Measurements from ENCODE around the gene RC3H2.
"Not testable (repeated sequence)": the region's sequence is repeated elsewhere in the genome, so short reads cannot be mapped to it uniquely, and the experiment has no call there.

RC3H2 gene

DNA sequence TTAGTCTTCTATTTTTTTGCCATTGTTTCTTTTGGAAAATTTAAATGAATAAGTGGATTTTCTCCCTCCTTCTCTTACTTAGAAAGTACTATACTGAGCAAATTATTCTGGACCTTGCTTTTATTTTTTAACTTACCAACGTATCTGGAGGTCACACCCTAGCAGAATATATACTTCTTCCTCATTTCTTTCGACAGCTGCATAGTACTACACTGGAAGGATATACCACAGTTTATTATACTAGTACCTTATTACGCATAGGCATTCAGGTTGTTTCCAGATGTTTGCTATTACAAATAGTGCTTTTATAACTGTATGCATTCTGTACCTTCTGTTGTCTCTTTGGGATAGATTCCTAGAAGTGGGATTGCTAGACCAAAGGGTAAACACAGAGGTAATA is 16.7 kb downstream of the RC3H2 start:
- TF ChIP-seq, protein P1, sequence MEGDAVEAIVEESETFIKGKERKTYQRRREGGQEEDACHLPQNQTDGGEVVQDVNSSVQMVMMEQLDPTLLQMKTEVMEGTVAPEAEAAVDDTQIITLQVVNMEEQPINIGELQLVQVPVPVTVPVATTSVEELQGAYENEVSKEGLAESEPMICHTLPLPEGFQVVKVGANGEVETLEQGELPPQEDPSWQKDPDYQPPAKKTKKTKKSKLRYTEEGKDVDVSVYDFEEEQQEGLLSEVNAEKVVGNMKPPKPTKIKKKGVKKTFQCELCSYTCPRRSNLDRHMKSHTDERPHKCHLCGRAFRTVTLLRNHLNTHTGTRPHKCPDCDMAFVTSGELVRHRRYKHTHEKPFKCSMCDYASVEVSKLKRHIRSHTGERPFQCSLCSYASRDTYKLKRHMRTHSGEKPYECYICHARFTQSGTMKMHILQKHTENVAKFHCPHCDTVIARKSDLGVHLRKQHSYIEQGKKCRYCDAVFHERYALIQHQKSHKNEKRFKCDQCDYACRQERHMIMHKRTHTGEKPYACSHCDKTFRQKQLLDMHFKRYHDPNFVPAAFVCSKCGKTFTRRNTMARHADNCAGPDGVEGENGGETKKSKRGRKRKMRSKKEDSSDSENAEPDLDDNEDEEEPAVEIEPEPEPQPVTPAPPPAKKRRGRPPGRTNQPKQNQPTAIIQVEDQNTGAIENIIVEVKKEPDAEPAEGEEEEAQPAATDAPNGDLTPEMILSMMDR (IDR thresholded peaks at IDR 0.05; ENCODE audit: low read depth, low read length), result no peak
- DNase-seq (ENCODE audit: extremely low read depth, low read depth), result no peak

DNA sequence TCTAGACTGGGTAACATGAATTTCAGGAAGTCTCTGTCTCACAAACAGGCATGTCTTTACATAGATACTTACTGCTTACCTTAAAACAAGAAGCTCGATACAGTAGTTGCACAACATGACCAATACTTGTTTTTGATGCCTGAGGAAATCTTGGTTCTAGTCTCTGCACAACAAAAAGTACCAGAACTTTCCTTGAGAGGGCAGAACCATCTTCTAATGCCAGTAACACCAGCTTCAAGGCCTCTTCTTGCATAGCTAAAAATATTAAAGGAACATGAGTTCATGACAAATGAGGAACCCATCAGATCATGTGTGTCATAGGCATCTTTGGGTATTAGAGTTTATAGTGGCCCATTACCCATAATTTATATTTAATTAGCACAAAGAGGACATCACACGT is 22.0 kb downstream of the RC3H2 start:
- TF ChIP-seq, protein P1 (IDR thresholded peaks at IDR 0.05; ENCODE audit: low read depth, low read length), result no peak
- DNase-seq (ENCODE audit: extremely low read depth, low read depth), result no peak

DNA sequence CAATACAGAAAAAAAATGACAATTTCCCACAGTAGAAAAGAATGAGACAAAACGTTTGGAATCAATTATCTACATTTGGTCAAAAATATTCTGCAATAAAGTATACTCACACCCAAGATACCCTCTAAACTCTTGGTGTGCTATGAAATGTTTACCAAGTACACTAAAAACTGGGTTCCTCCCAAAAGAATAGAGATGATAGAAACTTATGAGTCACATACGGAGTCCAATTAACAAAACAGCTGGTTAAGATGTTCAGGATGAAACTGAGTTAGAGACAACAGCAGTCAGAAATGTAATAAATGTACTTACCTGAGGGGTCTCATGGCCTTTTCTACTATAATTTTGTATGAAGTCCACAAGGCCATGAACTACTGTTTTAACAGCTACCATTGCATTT is 25.7 kb downstream of the RC3H2 start:
- TF ChIP-seq, protein P1 (IDR thresholded peaks at IDR 0.05; ENCODE audit: low read depth, low read length), result no peak
- no peak for DNase-seq (ENCODE audit: extremely low read depth, low read depth)

DNA sequence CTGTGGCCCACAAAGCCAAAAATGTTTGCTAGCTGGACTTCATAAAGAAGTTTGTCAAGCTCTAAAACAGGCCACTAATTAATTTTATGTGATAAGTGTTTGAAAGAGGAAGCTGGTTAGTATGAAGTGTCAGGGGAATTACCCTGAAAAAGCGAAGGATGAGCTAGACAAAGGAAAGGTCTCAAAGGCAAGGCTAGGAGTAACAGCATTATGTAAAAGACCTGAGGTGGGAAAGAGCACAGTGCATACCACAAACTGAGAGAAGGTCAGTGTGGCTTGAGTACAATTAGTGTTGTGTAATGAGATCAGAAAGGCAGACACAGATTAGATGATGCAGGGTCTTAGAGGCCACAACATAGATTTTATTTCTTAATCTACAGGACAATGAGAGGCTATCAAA is 29.6 kb downstream of the RC3H2 start:
- no peak for DNase-seq (ENCODE audit: extremely low read depth, low read depth)
- TF ChIP-seq, protein P1 (IDR thresholded peaks at IDR 0.05; ENCODE audit: low read depth, low read length), result no peak

DNA sequence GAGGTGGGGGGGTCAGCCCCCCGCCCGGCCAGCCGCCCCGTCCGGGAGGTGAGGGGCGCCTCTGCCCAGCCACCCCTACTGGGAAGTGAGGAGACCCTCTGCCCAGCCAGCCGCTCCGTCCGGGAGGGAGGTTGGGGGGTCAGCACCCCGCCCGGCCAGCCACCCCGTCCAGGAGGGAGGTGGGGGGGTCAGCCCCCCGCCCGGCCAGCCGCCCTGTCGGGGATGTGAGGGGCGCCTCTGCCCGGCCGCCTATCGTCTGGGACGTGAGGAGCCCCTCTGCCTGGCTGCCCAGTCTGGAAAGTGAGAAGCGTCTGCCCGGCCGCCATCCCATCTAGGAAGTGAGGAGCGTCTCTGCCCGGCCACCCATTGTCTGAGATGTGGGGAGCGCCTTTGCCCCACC is 37.9 kb downstream of the RC3H2 start:
- not testable (repeated sequence) for DNase-seq (ENCODE audit: extremely low read depth, low read depth)

DNA sequence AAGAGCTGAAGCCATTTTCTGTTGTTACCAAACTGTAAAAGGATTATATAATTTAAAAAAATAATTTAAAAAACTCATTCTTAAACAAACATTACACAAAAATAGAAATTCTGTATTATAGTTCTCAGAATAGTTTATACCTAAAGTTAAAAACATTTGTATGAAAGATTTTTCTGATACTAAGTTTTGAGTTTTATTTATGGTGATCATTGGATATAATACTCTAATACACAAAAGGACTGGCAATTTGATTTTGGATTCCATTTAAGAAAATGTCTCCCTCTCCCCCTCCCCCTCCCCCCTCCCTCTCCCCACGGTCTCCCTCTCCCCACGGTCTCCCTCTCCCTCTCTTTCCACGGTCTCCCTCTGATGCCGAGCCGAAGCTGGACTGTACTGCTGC is 39.1 kb downstream of the RC3H2 start:
- DNase-seq (ENCODE audit: extremely low read depth, low read depth), result no peak
- TF ChIP-seq, protein P1 (IDR thresholded peaks at IDR 0.05; ENCODE audit: low read depth, low read length), result no peak

DNA sequence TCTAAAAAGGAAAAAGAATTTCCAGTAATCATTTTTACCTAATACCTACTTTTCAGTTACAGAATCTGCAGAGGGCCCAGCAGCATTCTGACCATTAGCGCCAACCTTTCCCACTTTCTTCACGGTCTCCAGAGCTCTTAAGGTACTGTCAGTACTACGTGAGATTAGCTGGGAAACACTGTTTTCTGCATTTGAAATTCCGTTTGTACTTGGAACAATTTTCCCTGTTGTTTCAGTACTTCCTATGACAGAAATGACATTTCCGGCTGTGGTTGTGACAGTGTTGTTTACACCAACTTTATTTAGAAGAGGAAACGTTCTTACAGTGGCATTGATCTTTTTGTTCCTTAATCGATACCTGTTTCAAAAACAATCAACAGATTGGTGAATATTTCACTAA is 39.9 kb downstream of the RC3H2 start:
- TF ChIP-seq, protein P1 (IDR thresholded peaks at IDR 0.05; ENCODE audit: low read depth, low read length), result no peak
- DNase-seq (ENCODE audit: extremely low read depth, low read depth), result no peak

DNA sequence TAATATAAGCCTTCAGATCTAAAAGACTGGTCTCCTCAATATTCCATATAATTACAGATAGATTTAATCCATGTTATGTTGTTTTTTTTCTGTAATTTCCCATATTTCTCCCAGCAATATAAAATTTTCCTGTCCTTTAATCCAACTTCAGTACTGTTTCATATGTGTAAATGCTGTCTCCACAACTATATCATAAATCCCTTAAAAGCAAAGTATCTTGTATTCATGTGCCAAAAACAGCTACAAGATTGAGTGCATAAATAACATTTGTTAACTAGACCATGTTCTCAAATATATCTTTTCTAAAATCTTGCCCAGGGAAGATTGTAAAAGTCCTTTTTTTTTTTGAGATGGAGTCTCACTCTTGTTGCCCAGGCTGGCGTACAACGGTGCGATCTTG is 41.8 kb downstream of the RC3H2 start:
- DNase-seq (ENCODE audit: extremely low read depth, low read depth), result no peak
- TF ChIP-seq, protein P1 (IDR thresholded peaks at IDR 0.05; ENCODE audit: low read depth, low read length), result no peak
